ENCODE data around the gene AQP2. TPM values are rescaled to one million over a fixed set of nuclear protein-coding genes. Genes with fewer than 3 reads are reported as not detected.

Gene AQP2
- total and polyA plus RNA-seq, 2 experiments from 2014 or later: 0.71 to 1.4 TPM

GRCh38 chr12:49951411-49952240 is 1.1 kb downstream of the AQP2 start:
- DNase-seq (ENCODE audit: low spot score): no peak
- whole genome bisulfite sequencing (ENCODE audit: low lambda C conversion rate, missing lambda C conversion rate): 84% methylated on average over 14 of the region's 14 CpGs
- no peaks in the 10 kb centered on the region for H3K36me3 ChIP-seq (replicated peaks; ENCODE audit: insufficient read depth, low read depth)
- H3K27me3 ChIP-seq: peaks cover 19% of the 10 kb centered on the region
- no peak overlapping the region for H3K4me3 ChIP-seq
- H3K9me2 ChIP-seq (replicated peaks; ENCODE audit: insufficient read depth): no peaks in the 10 kb centered on the region
- no peak overlapping the region for H3K27ac ChIP-seq
- no peak overlapping the region for H2AFZ ChIP-seq
- no peaks in the 10 kb centered on the region for H3K79me2 ChIP-seq
- TF ChIP-seq EZH2 (IDR thresholded peaks at IDR 0.05; ENCODE audit: borderline replicate concordance) (no peak), EZH2phosphoT487 (IDR thresholded peaks at IDR 0.05; ENCODE audit: low read depth, severe bottlenecking, unreplicated experiment) (no peak), CTCF (IDR thresholded peaks at IDR 0.05; ENCODE audit: poor library complexity) (no peak)
- no peaks in the 10 kb centered on the region for H3K4me1 ChIP-seq (ENCODE audit: insufficient read depth)
- no peak overlapping the region for H3K4me2 ChIP-seq
- H4K20me1 ChIP-seq (ENCODE audit: insufficient read depth, poor library complexity, severe bottlenecking): no peaks in the 10 kb centered on the region
- H3K9me3 ChIP-seq (ENCODE audit: low read depth): no peaks in the 10 kb centered on the region

- no peaks in the 10 kb centered on the region for H3K36me3 ChIP-seq (replicated peaks; ENCODE audit: insufficient read depth, low read depth)
- no peaks in the 10 kb centered on the region for H3K79me2 ChIP-seq
- no peak overlapping the region for H3K27ac ChIP-seq
- no peaks in the 10 kb centered on the region for H3K4me1 ChIP-seq (ENCODE audit: insufficient read depth)
- H2AFZ ChIP-seq: no peak overlapping the region
- H3K27me3 ChIP-seq: peaks cover 28% of the 10 kb centered on the region
- no peaks in the 10 kb centered on the region for H3K9me2 ChIP-seq (replicated peaks; ENCODE audit: insufficient read depth)
- H3K9me3 ChIP-seq (ENCODE audit: low read depth): no peaks in the 10 kb centered on the region
- no peaks in the 10 kb centered on the region for H4K20me1 ChIP-seq (ENCODE audit: insufficient read depth, poor library complexity, severe bottlenecking)
- H3K4me3 ChIP-seq: no peak overlapping the region
- H3K4me2 ChIP-seq: no peak overlapping the region
- no peak for DNase-seq (ENCODE audit: low spot score)
- TF ChIP-seq EZH2 (IDR thresholded peaks at IDR 0.05; ENCODE audit: borderline replicate concordance) (no peak), CTCF (IDR thresholded peaks at IDR 0.05; ENCODE audit: poor library complexity) (no peak), EZH2phosphoT487 (IDR thresholded peaks at IDR 0.05; ENCODE audit: low read depth, severe bottlenecking, unreplicated experiment) (no peak)
- WGBS (ENCODE audit: low lambda C conversion rate, missing lambda C conversion rate): 93% methylated on average over 1 of the region's 1 CpG
Observed at GRCh38 chr12:49952391-49953055, 2.0 kb downstream of the AQP2 start.

GRCh38 chr12:49953151-49953550 is 2.6 kb downstream of the AQP2 start:
- no peak overlapping the region for H3K27ac ChIP-seq
- no peak overlapping the region for H3K4me3 ChIP-seq
- peaks cover 33% of the 10 kb centered on the region for H3K27me3 ChIP-seq
- H3K9me2 ChIP-seq (replicated peaks; ENCODE audit: insufficient read depth): no peaks in the 10 kb centered on the region
- no peaks in the 10 kb centered on the region for H3K79me2 ChIP-seq
- no peak for TF ChIP-seq EZH2 (IDR thresholded peaks at IDR 0.05; ENCODE audit: borderline replicate concordance)
- no peak for TF ChIP-seq EZH2phosphoT487 (IDR thresholded peaks at IDR 0.05; ENCODE audit: low read depth, severe bottlenecking, unreplicated experiment)
- TF ChIP-seq CTCF (IDR thresholded peaks at IDR 0.05; ENCODE audit: poor library complexity): no peak
- H3K4me1 ChIP-seq (ENCODE audit: insufficient read depth): no peaks in the 10 kb centered on the region
- DNase-seq (ENCODE audit: low spot score): no peak
- no peak overlapping the region for H3K4me2 ChIP-seq
- no peaks in the 10 kb centered on the region for H4K20me1 ChIP-seq (ENCODE audit: insufficient read depth, poor library complexity, severe bottlenecking)
- H2AFZ ChIP-seq: no peak overlapping the region
- no peaks in the 10 kb centered on the region for H3K9me3 ChIP-seq (ENCODE audit: low read depth)
- 95% methylated on average over 4 of the region's 4 CpGs for WGBS (ENCODE audit: low lambda C conversion rate, missing lambda C conversion rate)
- H3K36me3 ChIP-seq (replicated peaks; ENCODE audit: insufficient read depth, low read depth): no peaks in the 10 kb centered on the region

Data from hepatocyte (in vitro differentiated cells).